Central memory CD8-positive, alpha-beta T cell (primary cell): Measurements from ENCODE around the gene TM4SF1.

Experiments
- ATAC-seq: fragments of 150-1000 bp; cut with Tn5 transposase; replicated peaks from 2 replicates; pipeline ENCODE4 v1.10.0; 2022; ENCODE audit warnings: mild to moderate bottlenecking, moderate FRiP score, moderate number of reproducible peaks; ENCODE audit not compliant: poor library complexity, severe bottlenecking; ENCODE audit errors: extremely low read depth
- DNase-seq, 2 donors: peaks; one replicate each; pipeline ENCODE4 v3.0.0; 2021; ENCODE audit warnings: low spot score in 2 of 2
- H3K27ac Mint-ChIP-seq: one replicate; pipeline ENCODE4 v1.8.0; 2022; ENCODE audit warnings: low read depth, mild to moderate bottlenecking, moderate library complexity, mixed read lengths
- H3K27me3 Mint-ChIP-seq: one replicate; pipeline ENCODE4 v1.8.0; 2022; ENCODE audit warnings: mixed read lengths
- H3K36me3 Mint-ChIP-seq: one replicate; pipeline ENCODE4 v1.8.0; 2022; ENCODE audit warnings: mild to moderate bottlenecking, moderate library complexity, mixed read lengths; ENCODE audit not compliant: insufficient read depth
- H3K4me1 Mint-ChIP-seq: one replicate; pipeline ENCODE4 v1.8.0; 2022; ENCODE audit warnings: mixed read lengths
- H3K4me3 Mint-ChIP-seq: one replicate; pipeline ENCODE4 v1.8.0; 2022; ENCODE audit warnings: mild to moderate bottlenecking, moderate library complexity, mixed read lengths
- H3K9me3 Mint-ChIP-seq: one replicate; pipeline ENCODE4 v1.8.0; 2022; ENCODE audit warnings: mixed read lengths

Gene TM4SF1

DNA sequence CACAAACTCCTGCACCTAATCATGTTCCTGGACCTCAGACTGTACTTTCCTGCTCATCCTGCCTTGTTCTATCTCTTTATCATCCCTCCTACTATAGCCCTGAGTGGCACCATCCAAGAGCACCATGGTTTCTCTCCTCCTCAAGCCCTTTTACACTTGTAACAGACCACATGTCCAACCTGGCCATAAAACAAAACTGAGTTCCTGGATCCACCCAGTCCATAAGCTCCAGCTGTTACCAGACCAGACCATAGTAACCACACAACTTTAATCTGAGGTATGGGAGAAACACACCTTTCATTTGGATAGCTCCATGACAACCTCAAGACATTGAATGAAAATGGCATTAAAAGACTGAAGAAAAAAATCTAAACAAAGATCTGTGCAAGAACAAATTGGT, 53.1 kb downstream of the TM4SF1 start:
- Mint-ChIP-seq H3K27ac (no peak overlapping the region), H3K9me3 (no peaks in the 10 kb centered on the region), H3K4me3 (no peak overlapping the region), H3K27me3 (peaks cover 10% of the 10 kb centered on the region), H3K4me1 (no peaks in the 10 kb centered on the region), H3K36me3 (no peaks in the 10 kb centered on the region)
- DNase-seq (no peak), ATAC-seq (no peak)

DNA sequence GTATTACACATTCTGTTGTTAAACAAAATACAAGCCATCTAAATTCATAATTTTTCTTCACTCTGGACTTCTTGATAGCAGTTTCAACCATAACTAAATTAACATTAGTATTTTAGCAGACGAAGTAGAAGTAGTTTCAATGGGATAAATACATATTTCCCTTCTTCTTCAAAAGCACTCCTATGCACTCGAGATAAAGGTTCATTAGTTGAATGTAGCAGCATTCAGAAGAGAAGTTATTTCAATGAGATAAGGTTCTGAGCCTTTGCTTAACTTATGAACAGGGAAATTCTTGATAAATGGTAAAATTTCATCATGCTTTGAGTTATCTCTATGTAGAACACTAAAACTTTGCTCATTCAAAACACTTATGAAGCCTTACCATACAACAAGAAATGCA, 55.8 kb downstream of the TM4SF1 start:
- no peaks in the 10 kb centered on the region for H3K4me1 Mint-ChIP-seq
- H3K4me3 Mint-ChIP-seq, result no peak overlapping the region
- H3K9me3 Mint-ChIP-seq, result no peaks in the 10 kb centered on the region
- DNase-seq (no peak), ATAC-seq (no peak)
- H3K36me3 Mint-ChIP-seq, result no peaks in the 10 kb centered on the region
- peaks cover 18% of the 10 kb centered on the region for H3K27me3 Mint-ChIP-seq
- no peak overlapping the region for H3K27ac Mint-ChIP-seq

DNA sequence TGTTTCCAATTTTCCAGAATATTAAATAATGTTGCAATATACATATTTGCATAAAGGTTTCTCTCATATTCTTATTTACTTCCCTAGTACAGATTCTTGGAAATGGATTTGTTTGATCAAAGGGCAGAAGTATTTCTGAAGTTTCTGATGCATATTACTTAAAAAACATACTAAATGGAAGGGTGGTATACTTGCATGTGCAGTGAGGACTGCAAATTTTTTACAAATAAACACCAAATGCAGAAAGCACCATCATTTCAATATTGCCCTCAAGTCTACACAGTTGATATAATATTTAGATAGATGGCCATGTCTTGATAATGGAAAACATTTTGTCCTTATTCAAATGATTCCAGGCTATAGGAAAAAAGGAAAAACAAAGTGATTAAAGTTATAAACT, 56.3 kb downstream of the TM4SF1 start:
- no peaks in the 10 kb centered on the region for H3K4me1 Mint-ChIP-seq
- no peaks in the 10 kb centered on the region for H3K36me3 Mint-ChIP-seq
- DNase-seq (no peak), ATAC-seq (no peak)
- no peaks in the 10 kb centered on the region for H3K9me3 Mint-ChIP-seq
- no peak overlapping the region for H3K27ac Mint-ChIP-seq
- H3K27me3 Mint-ChIP-seq, result peaks cover 23% of the 10 kb centered on the region
- H3K4me3 Mint-ChIP-seq, result no peak overlapping the region

DNA sequence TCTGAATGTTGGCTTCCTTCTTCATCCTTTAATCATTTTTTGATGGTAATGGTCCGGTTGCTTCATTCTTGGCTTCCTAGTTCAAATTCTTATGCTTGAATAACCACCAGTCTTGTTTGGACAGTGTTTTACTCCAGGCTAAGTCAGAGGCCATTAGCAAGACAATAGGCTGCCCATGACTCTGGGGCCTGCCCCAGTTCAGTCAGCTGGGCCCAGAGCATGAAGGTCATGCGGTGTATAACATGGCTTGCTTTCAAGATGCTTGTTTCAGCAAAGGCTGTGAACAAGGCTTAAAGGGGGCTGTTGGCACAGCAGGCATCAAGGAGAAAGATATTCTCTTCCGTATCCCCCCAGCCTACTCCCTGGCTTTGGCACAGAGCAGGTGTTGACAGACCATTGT, 57.7 kb downstream of the TM4SF1 start:
- DNase-seq (no peak), ATAC-seq (no peak)
- Mint-ChIP-seq H3K27ac (no peak overlapping the region), H3K4me3 (no peak overlapping the region), H3K4me1 (no peaks in the 10 kb centered on the region), H3K9me3 (no peaks in the 10 kb centered on the region), H3K36me3 (no peaks in the 10 kb centered on the region), H3K27me3 (peaks cover 22% of the 10 kb centered on the region)
